SU-DHL-6 (cell line): ENCODE results near the gene ETDA.
"Not testable (repeated sequence)": the region's sequence is repeated elsewhere in the genome, so short reads cannot be mapped to it uniquely, and the experiment has no call there.

ENCODE experiments used
- H2AFZ ChIP-seq: fragments of 200-600 bp; sonication (generic); 2 replicates; pipeline ENCODE4 v1.6.1; 2014; ENCODE audit warnings: low read depth, mild to moderate bottlenecking, moderate library complexity, mixed read lengths, antibody characterized with exemption, low read length; ENCODE audit not compliant: severe bottlenecking
- H3F3A ChIP-seq: fragments of 200-600 bp; shearing (Covaris generic); 2 replicates; pipeline ENCODE4 v1.6.0; 2016; ENCODE audit warnings: antibody characterized with exemption, mild to moderate bottlenecking; ENCODE audit not compliant: insufficient read depth
- H3K27ac ChIP-seq: fragments of 200-600 bp; sonication (generic); 2 replicates; pipeline ENCODE4 v1.5.1; 2016; ENCODE audit warnings: low read depth, mild to moderate bottlenecking, low read length, moderate library complexity, mixed read lengths
- H3K27me3 ChIP-seq: fragments of 200-600 bp; sonication (generic), shearing (Covaris generic); 2 replicates; pipeline ENCODE4 v1.6.0; 2014; ENCODE audit warnings: mild to moderate bottlenecking, low read length
- H3K36me3 ChIP-seq: fragments of 200-600 bp; sonication (generic); 2 replicates; pipeline ENCODE4 v1.6.1; 2014; ENCODE audit warnings: mild to moderate bottlenecking, low read length, mixed read lengths
- H3K4me2 ChIP-seq: fragments of 300-600, 200-600 bp; shearing (Covaris generic), sonication (generic); 2 replicates; pipeline ENCODE4 v1.6.0; 2014; ENCODE audit warnings: low read length, low read depth, mild to moderate bottlenecking; ENCODE audit not compliant: poor library complexity, severe bottlenecking
- H3K4me3 ChIP-seq: fragments of 200-600 bp; sonication (generic); 2 replicates; pipeline ENCODE4 v1.5.1; 2014; ENCODE audit warnings: antibody characterized with exemption, low read length, mild to moderate bottlenecking, mixed read lengths; ENCODE audit not compliant: insufficient read depth, poor library complexity, severe bottlenecking
- H3K79me2 ChIP-seq: fragments of 200-600 bp; sonication (generic); 2 replicates; pipeline ENCODE4 v1.6.1; 2014; ENCODE audit warnings: mild to moderate bottlenecking, low read length, moderate library complexity; ENCODE audit not compliant: insufficient read depth
- H3K9ac ChIP-seq: fragments of 200-600 bp; sonication (generic); 2 replicates; pipeline ENCODE4 v1.7.0; 2014; ENCODE audit warnings: mild to moderate bottlenecking, low read length
- H3K9me2 ChIP-seq: fragments of 200-600 bp; sonication (generic); replicated peaks from 2 replicates; pipeline ENCODE4 v1.6.1; 2014; ENCODE audit warnings: low read length; ENCODE audit not compliant: insufficient read depth
- H3K9me3 ChIP-seq: fragments of 200-600 bp; sonication (generic); 2 replicates; pipeline ENCODE4 v1.6.1; 2014; ENCODE audit warnings: low read length, mixed read lengths; ENCODE audit not compliant: insufficient read depth
- H4K20me1 ChIP-seq: fragments of 200-600 bp; sonication (generic); 2 replicates; pipeline ENCODE4 v1.6.1; 2014; ENCODE audit warnings: low read depth, mild to moderate bottlenecking, antibody characterized with exemption, low read length, moderate library complexity, mixed read lengths
- EZH2phosphoT487 ChIP-seq: fragments of 200-600 bp; sonication (generic), shearing (Covaris generic); conservative IDR thresholded peaks from 2 replicates; pipeline ENCODE4 v1.6.1; 2018; ENCODE audit warnings: mild to moderate bottlenecking, antibody characterized with exemption, low read length, moderate library complexity, mixed read lengths
- TF ChIP-seq, protein P1 (sequence below): fragments of 200-600 bp; sonication (generic); IDR thresholded peaks from one replicate; pipeline ENCODE4 v1.5.1; 2017; ENCODE audit warnings: antibody characterized with exemption, mild to moderate bottlenecking, low read length, moderate library complexity; ENCODE audit not compliant: insufficient read depth, poor library complexity, severe bottlenecking

ETDA gene

DNA sequence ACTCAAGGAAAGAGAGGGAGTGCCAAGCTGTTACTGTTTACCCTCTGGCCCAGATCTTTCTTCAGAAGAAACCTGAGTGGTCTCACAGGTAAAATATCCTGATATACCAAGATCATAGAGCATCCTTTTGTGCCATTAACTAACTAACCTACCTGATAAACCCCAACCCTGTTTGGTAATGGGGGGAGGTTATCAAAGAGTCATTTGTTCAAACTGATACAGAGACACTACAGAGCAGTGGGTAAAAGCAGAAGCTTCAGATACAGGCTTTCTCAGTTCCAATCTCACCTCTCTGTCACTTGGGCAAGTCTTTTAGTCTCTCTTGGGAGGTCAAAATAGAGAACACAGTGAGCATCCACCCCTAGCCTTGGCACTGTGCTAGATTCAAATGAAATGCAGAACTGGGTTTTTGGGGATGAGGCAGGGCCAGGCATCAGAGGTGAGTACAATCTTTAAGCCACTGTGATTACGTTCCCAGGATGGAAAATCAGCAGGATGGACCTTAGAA is at the start of gene ETDA:
ETDA (plus strand) TSS at position 51 of the 508 bp plus-strand sequence. CDS start 1,216 bp downstream, outside the sequence.
- H3K4me3 ChIP-seq, H3K9me2 ChIP-seq, H3F3A ChIP-seq, H3K79me2 ChIP-seq, H3K4me2 ChIP-seq, H3K9ac ChIP-seq, H3K9me3 ChIP-seq, H4K20me1 ChIP-seq, H3K27ac ChIP-seq, H3K27me3 ChIP-seq, H2AFZ ChIP-seq, H3K36me3 ChIP-seq: not testable (repeated sequence)

DNA sequence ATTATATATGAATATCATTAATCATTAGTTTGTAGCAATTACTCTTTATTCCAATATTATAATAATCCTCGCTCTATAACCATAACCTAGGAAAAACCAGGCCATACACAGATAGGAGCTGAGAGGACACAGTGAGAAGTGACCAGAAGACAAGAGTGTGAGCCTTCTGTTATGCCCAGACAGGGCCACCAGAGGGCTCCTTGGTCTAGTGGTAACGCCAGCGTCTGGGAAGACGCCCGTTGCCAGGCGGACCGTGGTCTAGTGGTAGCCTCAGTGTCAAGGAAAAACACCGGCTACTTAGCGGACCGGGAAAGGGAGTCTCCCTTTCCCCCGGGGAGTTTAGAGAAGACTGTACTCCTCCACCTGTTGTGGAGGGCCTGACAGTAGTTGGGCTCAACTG is 45.4 kb upstream of the ETDA start:
- H3K79me2 ChIP-seq, H3K4me3 ChIP-seq, H3K4me2 ChIP-seq, H3K9ac ChIP-seq, H3K36me3 ChIP-seq, H3F3A ChIP-seq, H3K9me3 ChIP-seq, H4K20me1 ChIP-seq, H2AFZ ChIP-seq, H3K27me3 ChIP-seq, H3K9me2 ChIP-seq, H3K27ac ChIP-seq: not testable (repeated sequence)

DNA sequence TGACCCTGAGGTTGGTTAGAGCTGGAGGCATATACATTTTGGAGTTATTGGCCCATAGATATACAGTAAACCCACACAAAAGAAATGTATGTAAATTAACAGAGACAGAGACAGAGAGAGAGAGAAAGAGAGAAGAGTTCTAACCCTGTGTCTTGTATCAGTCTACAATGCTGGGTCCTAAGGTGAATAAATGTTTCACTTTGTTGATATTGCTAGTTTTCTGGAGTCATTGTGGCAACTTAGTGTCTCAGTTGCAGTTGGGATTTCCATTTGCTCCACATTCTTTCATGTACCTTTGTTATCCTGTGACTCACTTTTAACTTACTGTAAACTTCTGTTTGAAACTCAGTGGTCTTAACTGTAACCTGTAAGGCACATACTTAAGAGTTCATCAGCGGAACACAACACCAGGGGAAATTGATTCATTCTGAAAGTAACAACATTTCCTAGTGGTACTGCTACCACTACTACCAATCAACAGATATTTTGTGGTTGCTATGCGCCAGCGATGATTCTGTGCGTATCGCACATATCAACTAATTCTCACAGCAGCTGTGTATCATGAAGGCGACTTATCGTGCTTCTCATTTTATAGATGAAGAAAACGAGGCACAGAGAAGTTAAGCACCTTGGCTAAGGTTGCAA is 38.5 kb upstream of the ETDA start:
- Histone ChIP-seq H4K20me1 (no peaks in the 10 kb centered on the region), H3K27me3 (no peaks in the 10 kb centered on the region), H3K9me3 (no peaks in the 10 kb centered on the region), H3K27ac (no peak overlapping the region), H2AFZ (no peak overlapping the region), H3K4me2 (no peak overlapping the region), H3K9ac (no peak overlapping the region), H3F3A (no peaks in the 10 kb centered on the region), H3K36me3 (no peaks in the 10 kb centered on the region), H3K4me3 (no peak overlapping the region), H3K9me2 (no peaks in the 10 kb centered on the region), H3K79me2 (no peaks in the 10 kb centered on the region)
- TF ChIP-seq, protein P1, sequence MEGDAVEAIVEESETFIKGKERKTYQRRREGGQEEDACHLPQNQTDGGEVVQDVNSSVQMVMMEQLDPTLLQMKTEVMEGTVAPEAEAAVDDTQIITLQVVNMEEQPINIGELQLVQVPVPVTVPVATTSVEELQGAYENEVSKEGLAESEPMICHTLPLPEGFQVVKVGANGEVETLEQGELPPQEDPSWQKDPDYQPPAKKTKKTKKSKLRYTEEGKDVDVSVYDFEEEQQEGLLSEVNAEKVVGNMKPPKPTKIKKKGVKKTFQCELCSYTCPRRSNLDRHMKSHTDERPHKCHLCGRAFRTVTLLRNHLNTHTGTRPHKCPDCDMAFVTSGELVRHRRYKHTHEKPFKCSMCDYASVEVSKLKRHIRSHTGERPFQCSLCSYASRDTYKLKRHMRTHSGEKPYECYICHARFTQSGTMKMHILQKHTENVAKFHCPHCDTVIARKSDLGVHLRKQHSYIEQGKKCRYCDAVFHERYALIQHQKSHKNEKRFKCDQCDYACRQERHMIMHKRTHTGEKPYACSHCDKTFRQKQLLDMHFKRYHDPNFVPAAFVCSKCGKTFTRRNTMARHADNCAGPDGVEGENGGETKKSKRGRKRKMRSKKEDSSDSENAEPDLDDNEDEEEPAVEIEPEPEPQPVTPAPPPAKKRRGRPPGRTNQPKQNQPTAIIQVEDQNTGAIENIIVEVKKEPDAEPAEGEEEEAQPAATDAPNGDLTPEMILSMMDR = no peak
- no peak for TF ChIP-seq EZH2phosphoT487

DNA sequence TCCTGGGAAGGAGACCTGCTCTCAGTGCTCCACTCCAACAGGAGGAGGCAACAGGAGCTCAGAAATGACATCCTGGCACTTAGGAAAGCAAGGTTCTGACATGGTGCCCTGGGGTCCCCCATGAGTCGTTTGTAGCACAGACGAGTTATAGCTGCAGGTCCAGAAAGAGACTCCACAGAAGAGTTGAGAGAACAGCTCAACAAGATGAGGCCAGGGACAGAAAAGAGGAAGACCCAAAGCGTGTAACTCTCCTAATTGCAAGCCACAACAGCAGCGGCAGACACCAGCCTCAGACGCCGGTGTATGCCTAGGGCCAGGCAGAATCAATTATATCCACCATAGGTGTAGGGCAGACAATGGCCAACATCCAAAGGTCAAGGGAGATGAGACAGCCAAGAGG is 5.9 kb upstream of the ETDA start:
- H4K20me1 ChIP-seq, H3K27ac ChIP-seq, H3K79me2 ChIP-seq, H3K4me2 ChIP-seq, H3K9me2 ChIP-seq, H3K4me3 ChIP-seq, H3K27me3 ChIP-seq, H2AFZ ChIP-seq, H3K36me3 ChIP-seq, H3F3A ChIP-seq, H3K9me3 ChIP-seq, H3K9ac ChIP-seq: not testable (repeated sequence)

DNA sequence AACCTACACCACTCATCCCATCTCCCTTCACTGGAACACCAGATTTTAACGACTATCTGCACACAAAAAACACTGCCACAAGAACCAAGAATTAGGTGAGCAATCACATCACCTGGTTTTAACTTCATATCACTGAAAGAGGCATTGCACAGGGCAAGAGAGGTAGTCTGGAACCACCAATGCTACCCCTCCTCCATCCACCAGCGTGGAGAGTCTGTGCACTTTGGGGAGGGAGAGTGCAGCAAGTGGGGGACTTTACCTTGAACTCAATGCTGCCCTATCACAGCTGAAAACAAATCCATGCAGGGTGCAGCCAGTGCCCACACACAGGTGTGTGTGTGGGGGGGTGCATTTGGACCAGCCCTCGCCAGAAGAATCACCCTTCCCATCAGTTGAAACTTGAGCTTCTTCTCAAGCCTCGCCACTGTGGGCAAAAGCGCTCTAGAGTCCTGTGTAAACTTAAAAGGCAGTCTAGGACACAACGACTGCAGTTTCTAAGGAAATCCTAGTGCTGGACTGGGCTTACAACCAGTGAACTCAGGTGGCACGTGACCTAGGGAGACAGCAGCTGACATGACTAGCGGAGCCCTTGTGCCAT is 4.3 kb downstream of the ETDA start:
- not testable (repeated sequence) for H3K27ac ChIP-seq, H3K9me2 ChIP-seq, H3F3A ChIP-seq, H3K4me3 ChIP-seq, H3K27me3 ChIP-seq, H3K9ac ChIP-seq, H3K36me3 ChIP-seq, H3K4me2 ChIP-seq, H3K79me2 ChIP-seq, H4K20me1 ChIP-seq, H3K9me3 ChIP-seq, H2AFZ ChIP-seq
